WI38 (cell line): ENCODE results near the gene OTULINL.

Source experiments
- H3K4me3 ChIP-seq: 2 replicates; pipeline ENCODE4 v1.5.1; 2011; ENCODE audit warnings: low read depth, mild to moderate bottlenecking, control low read depth, low read length
- TF ChIP-seq, protein P1 (sequence below): IDR thresholded peaks from 2 replicates; pipeline ENCODE4 v1.5.1; 2012; ENCODE audit warnings: low read depth, mild to moderate bottlenecking, control low read depth, low read length

Gene OTULINL

DNA sequence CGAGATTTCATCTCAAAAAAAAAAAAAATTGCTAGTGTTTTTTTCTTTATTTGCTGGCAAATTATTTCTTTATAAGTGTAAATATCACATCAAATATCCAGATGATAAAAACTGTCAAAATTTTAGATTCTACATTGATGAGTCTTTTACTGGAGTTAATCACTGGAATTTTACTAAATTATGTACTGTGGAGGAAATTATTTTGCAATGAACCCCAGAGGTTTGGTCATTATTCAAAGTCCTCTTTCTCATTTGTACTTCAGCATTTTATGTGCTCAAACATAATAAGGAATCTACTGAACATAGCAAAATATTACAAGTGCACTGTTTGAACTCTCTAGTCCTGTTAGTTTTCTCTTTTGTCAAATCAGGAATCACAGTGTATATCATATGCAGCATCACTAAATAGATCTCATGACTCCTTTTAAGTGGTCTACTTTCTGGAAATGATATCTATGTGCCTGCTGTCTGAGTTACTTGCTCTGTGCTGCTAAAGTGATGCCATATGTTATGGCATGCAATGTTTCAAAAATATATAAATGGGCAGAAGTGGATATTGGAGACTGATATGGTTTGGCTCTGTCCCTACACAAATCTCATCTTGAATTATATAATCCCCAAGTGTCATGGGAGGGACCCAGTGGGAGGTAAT, 18.0 kb downstream of the OTULINL start:
- H3K4me3 ChIP-seq: no peak overlapping the region
- TF ChIP-seq, protein P1, sequence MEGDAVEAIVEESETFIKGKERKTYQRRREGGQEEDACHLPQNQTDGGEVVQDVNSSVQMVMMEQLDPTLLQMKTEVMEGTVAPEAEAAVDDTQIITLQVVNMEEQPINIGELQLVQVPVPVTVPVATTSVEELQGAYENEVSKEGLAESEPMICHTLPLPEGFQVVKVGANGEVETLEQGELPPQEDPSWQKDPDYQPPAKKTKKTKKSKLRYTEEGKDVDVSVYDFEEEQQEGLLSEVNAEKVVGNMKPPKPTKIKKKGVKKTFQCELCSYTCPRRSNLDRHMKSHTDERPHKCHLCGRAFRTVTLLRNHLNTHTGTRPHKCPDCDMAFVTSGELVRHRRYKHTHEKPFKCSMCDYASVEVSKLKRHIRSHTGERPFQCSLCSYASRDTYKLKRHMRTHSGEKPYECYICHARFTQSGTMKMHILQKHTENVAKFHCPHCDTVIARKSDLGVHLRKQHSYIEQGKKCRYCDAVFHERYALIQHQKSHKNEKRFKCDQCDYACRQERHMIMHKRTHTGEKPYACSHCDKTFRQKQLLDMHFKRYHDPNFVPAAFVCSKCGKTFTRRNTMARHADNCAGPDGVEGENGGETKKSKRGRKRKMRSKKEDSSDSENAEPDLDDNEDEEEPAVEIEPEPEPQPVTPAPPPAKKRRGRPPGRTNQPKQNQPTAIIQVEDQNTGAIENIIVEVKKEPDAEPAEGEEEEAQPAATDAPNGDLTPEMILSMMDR: no peak

DNA sequence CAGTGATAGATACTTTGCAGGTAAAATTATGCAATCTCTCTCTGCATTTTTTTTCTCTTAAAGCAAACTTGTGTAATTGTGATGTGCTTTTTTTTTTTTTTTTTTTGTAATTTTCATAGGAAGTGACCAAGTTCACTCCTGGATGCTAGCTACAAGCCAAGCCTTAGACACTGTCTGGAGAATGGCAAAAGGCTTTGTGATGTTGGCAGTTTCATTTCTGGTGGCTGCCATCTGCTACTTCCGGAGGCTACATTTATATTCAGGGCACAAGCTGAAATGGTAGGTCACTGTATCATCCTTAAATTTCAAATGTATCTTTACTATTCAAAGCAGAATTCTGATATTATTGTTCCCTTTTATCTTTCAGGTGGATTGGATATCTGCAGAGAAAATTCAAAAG, 19.3 kb downstream of the OTULINL start:
- TF ChIP-seq, protein P1: no peak

DNA sequence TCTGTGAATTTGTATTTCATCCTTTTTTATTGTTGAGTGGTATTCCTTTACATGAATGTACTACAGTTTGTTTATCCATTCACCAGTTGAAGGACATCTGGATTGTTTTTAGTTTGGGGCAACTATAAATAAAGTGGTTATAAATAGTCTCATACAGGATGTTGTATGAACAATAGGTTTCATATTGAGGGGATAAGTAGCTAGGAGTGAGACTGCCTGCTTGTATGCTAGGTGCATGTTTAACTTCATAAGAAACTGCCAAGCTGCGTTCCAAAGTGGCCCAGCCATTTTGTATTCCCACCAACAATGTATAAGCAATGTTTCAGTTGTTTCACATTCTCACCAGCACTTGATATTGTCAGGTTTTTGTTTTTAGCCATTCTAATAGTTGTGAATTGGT, 21.5 kb downstream of the OTULINL start:
- TF ChIP-seq, protein P1: no peak
- H3K4me3 ChIP-seq: no peak overlapping the region

More for the DNA sequence above, 19.3 kb downstream of the OTULINL start:
- H3K4me3 ChIP-seq: no peak overlapping the region

DNA sequence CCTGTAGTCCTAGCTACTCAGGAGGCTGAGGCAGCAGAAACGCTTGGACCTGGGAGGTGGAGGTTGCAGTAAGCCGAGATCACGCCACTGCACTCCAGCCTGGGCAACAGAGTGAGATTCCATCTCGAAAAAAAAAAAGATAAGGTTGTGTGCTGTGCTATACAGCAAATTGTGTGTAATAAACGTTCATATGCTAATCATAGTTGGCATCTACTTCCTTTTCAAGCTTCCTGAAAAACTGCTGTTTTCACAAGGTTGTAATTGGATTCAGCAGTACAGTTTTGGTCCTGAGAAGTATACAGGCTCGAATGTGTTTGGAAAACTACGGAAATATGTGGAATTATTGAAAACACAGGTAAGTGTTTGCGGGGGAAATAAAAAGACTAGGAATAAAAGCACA, 25.5 kb downstream of the OTULINL start:
- TF ChIP-seq, protein P1: no peak

GRCh38 chr5:14608169-14608568, 26.6 kb downstream of the OTULINL start:
- TF ChIP-seq, protein P1: no peak
- H3K4me3 ChIP-seq: no peak overlapping the region

More for the DNA sequence above, 25.5 kb downstream of the OTULINL start:
- no peak overlapping the region for H3K4me3 ChIP-seq

DNA sequence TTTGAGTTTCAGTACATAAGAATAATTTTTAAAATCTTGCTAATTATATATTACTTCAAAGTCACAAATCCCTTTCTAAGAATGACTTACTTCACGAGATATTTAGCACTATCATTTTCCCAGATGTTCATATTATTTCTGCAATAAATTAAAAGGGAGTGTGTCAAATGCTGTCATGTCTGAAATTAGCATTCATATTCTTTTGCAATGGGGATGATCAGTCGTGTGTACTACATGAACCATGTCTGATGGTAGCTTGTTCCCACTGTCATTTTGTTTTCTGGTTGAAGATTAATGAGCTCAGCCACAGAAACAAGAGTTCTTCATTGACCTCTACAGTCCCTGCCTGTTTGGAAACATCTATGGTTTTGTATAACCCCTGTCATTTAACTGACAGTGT, 30.1 kb downstream of the OTULINL start:
- no peak overlapping the region for H3K4me3 ChIP-seq
- TF ChIP-seq, protein P1: no peak

- TF ChIP-seq, protein P1: no peak
- no peak overlapping the region for H3K4me3 ChIP-seq
Observed at GRCh38 chr5:14614490-14614889, 32.9 kb downstream of the OTULINL start.
